ENCODE results near the gene DYNLT2. TPM values are rescaled to one million over a fixed set of nuclear protein-coding genes. Genes with fewer than 3 reads are reported as not detected.
A peak's percentile ranks its signal among the peaks of the same experiment; 100 is the strongest.
"Not testable (repeated sequence)": the region's sequence is repeated elsewhere in the genome, so short reads cannot be mapped to it uniquely, and the experiment has no call there.

Gene DYNLT2
- total RNA-seq, 2 donors from 2014 or later: 1.1 TPM

- no peak for DNase-seq (ENCODE audit: low spot score)
- intact Hi-C loops (cut with DNase I): no loop called here
Measured at GRCh38 chr6:169714178-169714577, 37.2 kb downstream of the DYNLT2 start.

GRCh38 chr6:169710009-169710408 is 41.4 kb downstream of the DYNLT2 start:
- intact Hi-C loops (cut with DNase I): no loop called here
- no peak for DNase-seq (ENCODE audit: low spot score)

- intact Hi-C loops (cut with DNase I): no loop called here
- no peak for DNase-seq (ENCODE audit: low spot score)
Measured at GRCh38 chr6:169709293-169709692, 42.1 kb downstream of the DYNLT2 start.

GRCh38 chr6:169707772-169708171 is 43.6 kb downstream of the DYNLT2 start:
- intact Hi-C loops (cut with DNase I): no loop called here

GRCh38 chr6:169702840-169703246 is 48.5 kb downstream of the DYNLT2 start:
- intact Hi-C loops (cut with DNase I): no loop called here

More at GRCh38 chr6:169707772-169708171, 43.6 kb downstream of the DYNLT2 start:
- DNase-seq (ENCODE audit: low spot score): no peak

GRCh38 chr6:169701954-169702839 is 49.2 kb downstream of the DYNLT2 start, which contains the start of the genes C6orf120 and WDR27:
Gene C6orf120 (plus strand): TSS chr6:169702126. CDS start chr6:169702460, 334 bp downstream.
Gene WDR27 (minus strand): TSS chr6:169702029. CDS start chr6:169689005, 13,024 bp downstream.
- intact Hi-C loops (cut with DNase I): no loop called here

More at GRCh38 chr6:169702840-169703246, 48.5 kb downstream of the DYNLT2 start:
- no peak for DNase-seq (ENCODE audit: low spot score)

GRCh38 chr6:169701311-169701953 is 49.9 kb downstream of the DYNLT2 start:
- intact Hi-C loops (cut with DNase I): no loop called here
- DNase-seq (ENCODE audit: low spot score): no peak

More at GRCh38 chr6:169701954-169702839, 49.2 kb downstream of the DYNLT2 start, which contains the start of the genes C6orf120 and WDR27:
- peak; percentile 100 for DNase-seq (ENCODE audit: low spot score)

- intact Hi-C loops (cut with DNase I): no loop called here
- DNase-seq (ENCODE audit: low spot score): no peak
Measured at GRCh38 chr6:169700296-169700695, 51.1 kb downstream of the DYNLT2 start.

- DNase-seq (ENCODE audit: low spot score); intact Hi-C loops (cut with DNase I): not testable (repeated sequence)
Measured at GRCh38 chr6:169697115-169697514, 54.3 kb downstream of the DYNLT2 start.

- intact Hi-C loops (cut with DNase I): no loop called here
Measured at GRCh38 chr6:169695131-169695530, 56.2 kb downstream of the DYNLT2 start.

GRCh38 chr6:169692516-169692915 is 58.9 kb downstream of the DYNLT2 start:
- intact Hi-C loops (cut with DNase I): no loop called here
- DNase-seq (ENCODE audit: low spot score): no peak

More at GRCh38 chr6:169695131-169695530, 56.2 kb downstream of the DYNLT2 start:
- no peak for DNase-seq (ENCODE audit: low spot score)

- intact Hi-C loops (cut with DNase I): no loop called here
- no peak for DNase-seq (ENCODE audit: low spot score)
Measured at GRCh38 chr6:169691260-169691659, 60.1 kb downstream of the DYNLT2 start.

Other genes starting within 250 kb of the DYNLT2 start
- 10 to 100 TPM; 17.1 to 20.9 TPM for gene WDR27, start 49.5 kb downstream of the DYNLT2 start, total RNA-seq
- gene C6orf120, start 49.4 kb downstream of the DYNLT2 start, total RNA-seq: 10 to 100 TPM; 24.6 to 25.5 TPM
- gene PHF10, start 27.1 kb downstream of the DYNLT2 start, total RNA-seq: 10 to 100 TPM; 36.2 to 57.6 TPM
- gene ERMARD, start 50 bp upstream of the DYNLT2 start, total RNA-seq: 10 to 100 TPM; 19.6 to 22.1 TPM

All from posterior vena cava (tissue), 2 donors.